Memory B cell (primary cell): ENCODE data around the gene PLD4.
A peak's percentile ranks its signal among the peaks of the same experiment; 100 is the strongest.
"Not testable (repeated sequence)": the region's sequence is repeated elsewhere in the genome, so short reads cannot be mapped to it uniquely, and the experiment has no call there.

ENCODE experiments used
- ATAC-seq: fragments of 150-1000 bp; cut with Tn5 transposase; 2 replicates; pipeline ENCODE4 v1.10.0; 2021; ENCODE audit warnings: low read depth, mild to moderate bottlenecking, moderate library complexity
- DNase-seq, 2 donors: peaks; one replicate each; pipeline ENCODE4 v3.0.0; 2022; ENCODE audit warnings: low spot score in 2 of 2
- H3K27ac Mint-ChIP-seq: one replicate; pipeline ENCODE4 v1.8.0; 2022; ENCODE audit warnings: mild to moderate bottlenecking, moderate library complexity, mixed read lengths
- H3K27me3 Mint-ChIP-seq: one replicate; pipeline ENCODE4 v1.8.0; 2022; ENCODE audit warnings: mixed read lengths
- H3K36me3 Mint-ChIP-seq: one replicate; pipeline ENCODE4 v1.8.0; 2022; ENCODE audit warnings: mild to moderate bottlenecking, mixed read lengths
- H3K4me1 Mint-ChIP-seq: one replicate; pipeline ENCODE4 v1.8.0; 2022; ENCODE audit warnings: mixed read lengths
- H3K4me3 Mint-ChIP-seq: one replicate; pipeline ENCODE4 v1.8.0; 2022; ENCODE audit warnings: mild to moderate bottlenecking, moderate library complexity, mixed read lengths
- H3K9me3 Mint-ChIP-seq: one replicate; pipeline ENCODE4 v1.8.0; 2022; ENCODE audit warnings: mixed read lengths

PLD4 gene

GRCh38 chr14:104882325-104882973 is 42.2 kb upstream of the PLD4 start:
- Mint-ChIP-seq H3K36me3 (no peaks in the 10 kb centered on the region), H3K27me3 (peaks cover 12% of the 10 kb centered on the region)

GRCh38 chr14:104882991-104883660 is 41.6 kb upstream of the PLD4 start:
- no peak overlapping the region for H3K27ac Mint-ChIP-seq
- no peaks in the 10 kb centered on the region for H3K36me3 Mint-ChIP-seq
- H3K9me3 Mint-ChIP-seq, result no peaks in the 10 kb centered on the region
- H3K4me3 Mint-ChIP-seq, result no peak overlapping the region
- H3K27me3 Mint-ChIP-seq, result peaks cover 12% of the 10 kb centered on the region
- H3K4me1 Mint-ChIP-seq, result peaks cover 3% of the 10 kb centered on the region
- ATAC-seq (no peak), DNase-seq (no peak)

More at GRCh38 chr14:104882325-104882973, 42.2 kb upstream of the PLD4 start:
- no peak overlapping the region for H3K27ac Mint-ChIP-seq
- no peaks in the 10 kb centered on the region for H3K9me3 Mint-ChIP-seq
- no peak overlapping the region for H3K4me3 Mint-ChIP-seq
- DNase-seq (no peak), ATAC-seq (peak; percentile 67)
- peaks cover 3% of the 10 kb centered on the region for H3K4me1 Mint-ChIP-seq

GRCh38 chr14:104883681-104884361 is 40.9 kb upstream of the PLD4 start:
- no peak overlapping the region for H3K27ac Mint-ChIP-seq
- no peak for ATAC-seq
- H3K4me3 Mint-ChIP-seq, result no peak overlapping the region
- no peak for DNase-seq
- peaks cover 3% of the 10 kb centered on the region for H3K4me1 Mint-ChIP-seq
- no peaks in the 10 kb centered on the region for H3K36me3 Mint-ChIP-seq
- H3K27me3 Mint-ChIP-seq, result peaks cover 12% of the 10 kb centered on the region
- H3K9me3 Mint-ChIP-seq, result no peaks in the 10 kb centered on the region

- not testable (repeated sequence) for H3K36me3 Mint-ChIP-seq, H3K9me3 Mint-ChIP-seq, DNase-seq, H3K4me1 Mint-ChIP-seq, H3K27ac Mint-ChIP-seq
- H3K27me3 Mint-ChIP-seq, result peaks cover 11% of the 10 kb centered on the region
- ATAC-seq, result peak; percentile 49
- peak overlapping the region; percentile 14 for H3K4me3 Mint-ChIP-seq
These were observed 40.3 kb upstream of the PLD4 start for GRCh38 chr14:104884381-104884780.

GRCh38 chr14:104885031-104885972 is 39.4 kb upstream of the PLD4 start:
- Mint-ChIP-seq H3K36me3 (no peaks in the 10 kb centered on the region), H3K27me3 (peaks cover 14% of the 10 kb centered on the region), H3K27ac (no peak overlapping the region), H3K4me1 (peaks cover 4% of the 10 kb centered on the region), H3K9me3 (peaks cover 1% of the 10 kb centered on the region), H3K4me3 (no peak overlapping the region)
- no peak for DNase-seq
- ATAC-seq, result no peak

- Mint-ChIP-seq H3K4me1 (peaks cover 5% of the 10 kb centered on the region), H3K9me3 (peaks cover 1% of the 10 kb centered on the region), H3K27me3 (peaks cover 12% of the 10 kb centered on the region), H3K4me3 (no peak overlapping the region), H3K36me3 (no peaks in the 10 kb centered on the region), H3K27ac (no peak overlapping the region)
- no peak for DNase-seq
- no peak for ATAC-seq
These were observed 38.5 kb upstream of the PLD4 start for GRCh38 chr14:104885973-104886689.

GRCh38 chr14:104886690-104887622 is 37.7 kb upstream of the PLD4 start:
- Mint-ChIP-seq H3K27ac (no peak overlapping the region), H3K36me3 (no peaks in the 10 kb centered on the region), H3K27me3 (peaks cover 16% of the 10 kb centered on the region), H3K9me3 (peaks cover 1% of the 10 kb centered on the region), H3K4me1 (peaks cover 7% of the 10 kb centered on the region), H3K4me3 (no peak overlapping the region)
- ATAC-seq (no peak), DNase-seq (no peak)

GRCh38 chr14:104887623-104888488 is 36.8 kb upstream of the PLD4 start:
- no peaks in the 10 kb centered on the region for H3K36me3 Mint-ChIP-seq
- no peak for DNase-seq
- H3K4me1 Mint-ChIP-seq, result peaks cover 7% of the 10 kb centered on the region
- H3K9me3 Mint-ChIP-seq, result peaks cover 1% of the 10 kb centered on the region
- H3K27ac Mint-ChIP-seq, result no peak overlapping the region
- H3K4me3 Mint-ChIP-seq, result no peak overlapping the region
- H3K27me3 Mint-ChIP-seq, result peaks cover 16% of the 10 kb centered on the region
- no peak for ATAC-seq

- Mint-ChIP-seq H3K4me1 (peaks cover 7% of the 10 kb centered on the region), H3K27me3 (peaks cover 16% of the 10 kb centered on the region), H3K27ac (no peak overlapping the region), H3K9me3 (peaks cover 1% of the 10 kb centered on the region), H3K36me3 (no peaks in the 10 kb centered on the region), H3K4me3 (no peak overlapping the region)
- DNase-seq, result no peak
- no peak for ATAC-seq
These were observed 35.9 kb upstream of the PLD4 start for GRCh38 chr14:104888489-104889374.

GRCh38 chr14:104889375-104889757 is 35.3 kb upstream of the PLD4 start:
- H3K36me3 Mint-ChIP-seq, result no peaks in the 10 kb centered on the region
- peaks cover 7% of the 10 kb centered on the region for H3K4me1 Mint-ChIP-seq
- H3K27ac Mint-ChIP-seq, result no peak overlapping the region
- peaks cover 16% of the 10 kb centered on the region for H3K27me3 Mint-ChIP-seq
- peaks cover 1% of the 10 kb centered on the region for H3K9me3 Mint-ChIP-seq
- DNase-seq (no peak), ATAC-seq (no peak)
- H3K4me3 Mint-ChIP-seq, result no peak overlapping the region

GRCh38 chr14:104890292-104890691 is 34.4 kb upstream of the PLD4 start:
- peaks cover 16% of the 10 kb centered on the region for H3K27me3 Mint-ChIP-seq
- H3K36me3 Mint-ChIP-seq, DNase-seq, ATAC-seq, H3K4me1 Mint-ChIP-seq, H3K4me3 Mint-ChIP-seq, H3K9me3 Mint-ChIP-seq, H3K27ac Mint-ChIP-seq: not testable (repeated sequence)
